Gastrocnemius medialis (tissue), 4 donors: ENCODE results near the gene ST8SIA6. TPM values are rescaled to one million over a fixed set of nuclear protein-coding genes. Genes with fewer than 3 reads are reported as not detected.
"Not testable (repeated sequence)": the region's sequence is repeated elsewhere in the genome, so short reads cannot be mapped to it uniquely, and the experiment has no call there.

Source experiments
- ATAC-seq, 2 donors: fragments of 150-250 bp; one replicate each; pipeline ENCODE4 v1.9.1; 2016
- DNase-seq, 2 donors: peaks; one replicate each; pipeline ENCODE4 v3.0.0-alpha.2; 2019
- H3K27ac ChIP-seq, 4 donors: fragments of 200-600 bp; sonication (generic); 1 replicate in 1 of 4; 2 replicates in 3 of 4; pipeline ENCODE4 v1.5.1; 2016 to 2018; ENCODE audit warnings: mild to moderate bottlenecking in 2 of 4, moderate library complexity in 1 of 4
- H3K27me3 ChIP-seq, 3 donors: fragments of 200-600 bp; sonication (generic) in 2 of 3; 1 replicate in 1 of 3; 2 replicates in 2 of 3; pipeline versions ENCODE4 v1.5.1 to v1.6.0; 2016 to 2019; ENCODE audit warnings: mild to moderate bottlenecking in 1 of 3, moderate library complexity in 1 of 3
- H3K36me3 ChIP-seq, 2 donors: fragments of 200-600 bp; sonication (generic) in 1 of 2; one replicate each; pipeline ENCODE4 v1.5.1; 2017 to 2018
- H3K4me1 ChIP-seq, 2 donors: fragments of 200-600 bp; sonication (generic) in 1 of 2; one replicate each; pipeline ENCODE4 v1.5.1; 2016 to 2017; ENCODE audit warnings: mild to moderate bottlenecking in 2 of 2
- H3K4me3 ChIP-seq, 4 donors: fragments of 200-600 bp; sonication (generic) in 3 of 4; 1 replicate in 1 of 4; 2 replicates in 3 of 4; pipeline ENCODE4 v1.5.1; 2016 to 2019; ENCODE audit warnings: mild to moderate bottlenecking in 2 of 4
- H3K9me3 ChIP-seq, 3 donors: fragments of 200-600 bp; sonication (generic) in 2 of 3; 1 replicate in 1 of 3; 2 replicates in 2 of 3; pipeline ENCODE4 v1.5.1; 2016 to 2019
- POLR2A ChIP-seq, 2 donors: fragments of 450-650 bp; IDR thresholded peaks; one replicate each; pipeline ENCODE4 v1.6.1; 2017; ENCODE audit warnings: antibody characterized with exemption in 2 of 2, mild to moderate bottlenecking in 2 of 2, moderate library complexity in 2 of 2
- in situ Hi-C, 4 donors: fragments of 200-750 bp; cut with MboI; loops; one replicate each; pipeline versions ENCODE4 v1.15.0 to v1.8.0; 2017; ENCODE audit warnings: low sequenced_read_pairs in 4 of 4
- intact Hi-C: fragments of 100-400 bp; cut with DNase I; formaldehyde crosslinking; loops from one replicate; pipeline ENCODE4 v1.15.1; 2023; ENCODE audit warnings: low total_unique reads
- total RNA-seq, 4 donors: library from RNA; depleted of rRNA; stranded (reverse); fragments of >200 nt; gene quantifications; one replicate each; pipeline versions ENCODE4 v1.1.0 to v1.2.3, GENCODE V29; 2016
- TF ChIP-seq, protein P1 (sequence below), 5 experiments: fragments of 450-650 bp in 3 of 5; fragments of 200-600 bp in 2 of 5; sonication (generic) in 2 of 5; IDR thresholded peaks in 4 of 5; conservative IDR thresholded peaks in 1 of 5; 1 replicate in 4 of 5; 2 replicates in 1 of 5; pipeline ENCODE4 v1.5.1; 2016 to 2019; ENCODE audit warnings: antibody characterized with exemption in 5 of 5, mild to moderate bottlenecking in 3 of 5, moderate library complexity in 3 of 5

ST8SIA6 gene
- total RNA-seq, 4 donors from 2014 or later: 0.27 to 0.66 (median 0.44) TPM

DNA sequence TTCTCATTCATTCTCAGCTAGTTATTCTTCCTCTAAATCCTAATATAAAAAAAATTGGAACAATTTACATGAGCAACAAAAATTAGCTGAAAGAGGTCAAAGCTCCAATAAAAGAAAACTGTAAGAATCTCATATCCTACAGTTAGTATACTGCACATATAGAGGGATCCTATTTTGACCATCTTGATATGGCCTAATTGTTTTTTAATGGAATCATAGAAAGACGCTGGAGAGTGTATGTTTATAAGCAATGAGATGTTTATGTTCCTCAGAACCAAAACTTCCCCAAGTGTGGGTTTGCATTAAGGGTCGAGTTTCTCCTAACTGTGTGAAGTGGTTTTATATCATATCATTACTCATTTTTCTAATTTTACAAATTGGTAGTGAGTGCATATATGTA, 123.9 kb downstream of the ST8SIA6 start:
- in situ Hi-C loops: no loop called here
- no peaks in the 10 kb centered on the region for H3K9me3 ChIP-seq
- ATAC-seq: no peak
- H3K27ac ChIP-seq: no peak overlapping the region
- TF ChIP-seq POLR2A (IDR thresholded peaks at IDR 0.05): no peak
- TF ChIP-seq, protein P1, sequence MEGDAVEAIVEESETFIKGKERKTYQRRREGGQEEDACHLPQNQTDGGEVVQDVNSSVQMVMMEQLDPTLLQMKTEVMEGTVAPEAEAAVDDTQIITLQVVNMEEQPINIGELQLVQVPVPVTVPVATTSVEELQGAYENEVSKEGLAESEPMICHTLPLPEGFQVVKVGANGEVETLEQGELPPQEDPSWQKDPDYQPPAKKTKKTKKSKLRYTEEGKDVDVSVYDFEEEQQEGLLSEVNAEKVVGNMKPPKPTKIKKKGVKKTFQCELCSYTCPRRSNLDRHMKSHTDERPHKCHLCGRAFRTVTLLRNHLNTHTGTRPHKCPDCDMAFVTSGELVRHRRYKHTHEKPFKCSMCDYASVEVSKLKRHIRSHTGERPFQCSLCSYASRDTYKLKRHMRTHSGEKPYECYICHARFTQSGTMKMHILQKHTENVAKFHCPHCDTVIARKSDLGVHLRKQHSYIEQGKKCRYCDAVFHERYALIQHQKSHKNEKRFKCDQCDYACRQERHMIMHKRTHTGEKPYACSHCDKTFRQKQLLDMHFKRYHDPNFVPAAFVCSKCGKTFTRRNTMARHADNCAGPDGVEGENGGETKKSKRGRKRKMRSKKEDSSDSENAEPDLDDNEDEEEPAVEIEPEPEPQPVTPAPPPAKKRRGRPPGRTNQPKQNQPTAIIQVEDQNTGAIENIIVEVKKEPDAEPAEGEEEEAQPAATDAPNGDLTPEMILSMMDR (IDR thresholded peaks at IDR 0.05 in 4 of 5, conservative IDR thresholded peaks at IDR 0.05 in 1 of 5): no peak
- DNase-seq: no peak
- H3K36me3 ChIP-seq: no peaks in the 10 kb centered on the region
- intact Hi-C loops: no loop called here
- no peaks in the 10 kb centered on the region for H3K27me3 ChIP-seq
- no peak overlapping the region for H3K4me3 ChIP-seq
- no peaks in the 10 kb centered on the region for H3K4me1 ChIP-seq

DNA sequence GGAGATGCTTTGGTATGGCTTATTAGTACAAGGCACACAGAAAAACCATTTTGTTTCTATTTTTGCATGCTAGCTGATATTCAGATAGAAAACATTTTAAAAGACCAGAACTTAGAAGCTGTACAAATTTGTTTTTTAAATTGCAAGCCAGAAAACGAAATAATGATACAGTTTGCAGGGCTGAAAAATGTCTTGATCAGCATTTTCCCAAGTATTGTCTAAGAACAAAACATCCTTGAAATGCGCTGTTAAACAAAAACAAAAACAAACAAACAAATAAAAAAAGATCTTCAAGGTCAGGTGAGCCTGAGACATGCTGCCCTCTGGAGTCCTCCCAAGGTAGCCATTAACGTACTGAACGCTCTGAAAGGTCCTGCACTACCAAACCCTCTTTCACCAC, 128.0 kb downstream of the ST8SIA6 start:
- Histone ChIP-seq H3K4me3 (no peak overlapping the region), H3K4me1 (no peaks in the 10 kb centered on the region), H3K27ac (no peak overlapping the region), H3K36me3 (no peaks in the 10 kb centered on the region), H3K9me3 (no peaks in the 10 kb centered on the region), H3K27me3 (no peaks in the 10 kb centered on the region)
- DNase-seq: no peak
- TF ChIP-seq POLR2A (IDR thresholded peaks at IDR 0.05): no peak
- TF ChIP-seq, protein P1 (IDR thresholded peaks at IDR 0.05 in 4 of 5, conservative IDR thresholded peaks at IDR 0.05 in 1 of 5): no peak
- in situ Hi-C loops: no loop called here
- intact Hi-C loops: no loop called here
- ATAC-seq: no peak

DNA sequence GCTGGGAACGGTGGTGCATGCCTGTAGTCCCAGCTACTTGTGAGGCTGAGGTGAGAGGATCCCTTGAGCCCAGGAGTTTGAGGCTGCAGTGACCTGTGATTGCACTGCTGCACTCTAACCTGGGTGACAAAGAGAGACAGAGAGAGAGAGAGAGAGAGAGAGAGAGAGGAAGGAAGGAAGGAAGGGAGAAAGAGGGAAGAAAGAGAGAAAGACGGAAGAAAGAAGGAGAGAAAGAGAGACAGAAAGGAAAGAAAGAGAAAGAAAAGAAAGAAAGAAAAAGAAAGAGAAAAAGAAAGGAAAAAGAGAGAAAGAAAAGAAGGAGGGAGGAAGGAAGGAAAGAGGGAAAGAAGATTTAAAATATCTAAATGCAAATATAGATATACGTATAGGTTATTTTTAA, 132.4 kb downstream of the ST8SIA6 start:
- intact Hi-C loops, H3K9me3 ChIP-seq, H3K36me3 ChIP-seq, H3K4me1 ChIP-seq, ATAC-seq, H3K27me3 ChIP-seq, DNase-seq, in situ Hi-C loops, H3K27ac ChIP-seq, H3K4me3 ChIP-seq: not testable (repeated sequence)

DNA sequence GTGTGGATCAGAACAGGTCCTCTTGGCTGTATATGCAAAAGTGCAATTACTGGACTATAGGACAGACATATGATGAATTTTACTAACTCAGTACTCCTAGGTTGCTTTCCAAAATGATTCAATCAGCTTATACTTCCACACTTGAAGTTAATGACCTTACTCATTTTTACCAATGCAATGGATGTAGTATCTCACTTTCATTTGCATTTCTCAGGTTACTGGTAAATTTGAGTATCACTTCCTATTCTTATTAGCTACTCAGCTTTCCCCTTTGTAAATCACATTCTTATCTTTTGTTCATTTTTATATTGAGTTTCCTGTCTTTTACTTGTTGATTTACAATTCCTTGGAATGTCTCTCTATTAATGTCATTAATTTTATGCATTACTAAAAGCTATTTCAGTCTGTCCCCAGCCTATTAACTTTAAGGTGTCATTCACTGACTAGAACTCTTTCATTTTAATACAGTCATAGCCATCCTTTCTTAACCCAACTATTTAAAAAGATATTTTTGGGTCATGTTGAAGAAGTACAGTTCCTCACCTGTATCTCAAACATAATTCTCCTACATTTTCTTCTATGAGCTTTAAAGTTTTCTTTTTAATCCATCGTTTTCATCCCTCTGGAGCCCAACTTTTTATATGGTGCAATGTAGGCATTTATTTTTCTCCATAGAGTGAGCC, 137.8 kb downstream of the ST8SIA6 start:
- intact Hi-C loops (no loop called here), in situ Hi-C loops (no loop called here)
- DNase-seq (no peak), ATAC-seq (no peak)
- no peaks in the 10 kb centered on the region for H3K4me1 ChIP-seq
- no peaks in the 10 kb centered on the region for H3K27me3 ChIP-seq
- no peak overlapping the region for H3K4me3 ChIP-seq
- TF ChIP-seq POLR2A (IDR thresholded peaks at IDR 0.05): no peak
- TF ChIP-seq, protein P1 (IDR thresholded peaks at IDR 0.05 in 4 of 5, conservative IDR thresholded peaks at IDR 0.05 in 1 of 5): no peak
- H3K27ac ChIP-seq: no peak overlapping the region
- H3K9me3 ChIP-seq: no peaks in the 10 kb centered on the region
- H3K36me3 ChIP-seq: no peaks in the 10 kb centered on the region

DNA sequence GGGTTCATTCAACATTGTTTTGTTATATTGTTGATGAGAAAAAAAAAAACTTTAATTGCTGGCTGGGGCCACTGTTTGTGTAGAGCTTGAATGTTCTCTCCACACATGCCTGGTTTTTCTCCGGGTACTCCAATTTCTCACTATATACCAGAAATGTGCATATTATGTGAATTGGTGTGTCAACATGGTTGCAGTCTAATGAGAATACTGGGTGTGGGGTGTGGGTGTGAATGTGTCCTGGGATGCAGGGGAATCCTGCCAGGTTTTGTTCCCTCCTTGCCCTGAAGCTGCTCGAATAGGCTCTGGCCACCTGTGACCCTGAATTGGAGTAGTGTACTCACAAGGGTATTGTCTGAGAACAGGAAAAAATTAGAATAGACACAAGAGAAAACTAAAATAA, 145.0 kb downstream of the ST8SIA6 start:
- ATAC-seq (no peak), DNase-seq (no peak)
- Histone ChIP-seq H3K4me3 (no peak overlapping the region), H3K36me3 (no peaks in the 10 kb centered on the region), H3K4me1 (no peaks in the 10 kb centered on the region), H3K27me3 (no peaks in the 10 kb centered on the region), H3K9me3 (no peaks in the 10 kb centered on the region), H3K27ac (no peak overlapping the region)
- in situ Hi-C loops: no loop called here
- intact Hi-C loops: no loop called here
- TF ChIP-seq, protein P1 (IDR thresholded peaks at IDR 0.05 in 4 of 5, conservative IDR thresholded peaks at IDR 0.05 in 1 of 5): no peak
- TF ChIP-seq POLR2A (IDR thresholded peaks at IDR 0.05): no peak
